WI38 (cell line): ENCODE data around the gene PHF21B.

Source experiments
- H3K4me3 ChIP-seq: 2 replicates; pipeline ENCODE4 v1.5.1; 2011; ENCODE audit warnings: low read depth, mild to moderate bottlenecking, control low read depth, low read length
- TF ChIP-seq, protein P1 (sequence below): IDR thresholded peaks from 2 replicates; pipeline ENCODE4 v1.5.1; 2012; ENCODE audit warnings: low read depth, mild to moderate bottlenecking, control low read depth, low read length

The PHF21B gene

GRCh38 chr22:44850946-44851345 is 158.9 kb downstream of the PHF21B start:
- no peak overlapping the region for H3K4me3 ChIP-seq
- TF ChIP-seq, protein P1, sequence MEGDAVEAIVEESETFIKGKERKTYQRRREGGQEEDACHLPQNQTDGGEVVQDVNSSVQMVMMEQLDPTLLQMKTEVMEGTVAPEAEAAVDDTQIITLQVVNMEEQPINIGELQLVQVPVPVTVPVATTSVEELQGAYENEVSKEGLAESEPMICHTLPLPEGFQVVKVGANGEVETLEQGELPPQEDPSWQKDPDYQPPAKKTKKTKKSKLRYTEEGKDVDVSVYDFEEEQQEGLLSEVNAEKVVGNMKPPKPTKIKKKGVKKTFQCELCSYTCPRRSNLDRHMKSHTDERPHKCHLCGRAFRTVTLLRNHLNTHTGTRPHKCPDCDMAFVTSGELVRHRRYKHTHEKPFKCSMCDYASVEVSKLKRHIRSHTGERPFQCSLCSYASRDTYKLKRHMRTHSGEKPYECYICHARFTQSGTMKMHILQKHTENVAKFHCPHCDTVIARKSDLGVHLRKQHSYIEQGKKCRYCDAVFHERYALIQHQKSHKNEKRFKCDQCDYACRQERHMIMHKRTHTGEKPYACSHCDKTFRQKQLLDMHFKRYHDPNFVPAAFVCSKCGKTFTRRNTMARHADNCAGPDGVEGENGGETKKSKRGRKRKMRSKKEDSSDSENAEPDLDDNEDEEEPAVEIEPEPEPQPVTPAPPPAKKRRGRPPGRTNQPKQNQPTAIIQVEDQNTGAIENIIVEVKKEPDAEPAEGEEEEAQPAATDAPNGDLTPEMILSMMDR: no peak

- no peak overlapping the region for H3K4me3 ChIP-seq
- TF ChIP-seq, protein P1: no peak
These were observed 160.9 kb downstream of the PHF21B start for GRCh38 chr22:44848791-44849420.

- TF ChIP-seq, protein P1: no peak
- no peak overlapping the region for H3K4me3 ChIP-seq
These were observed 161.5 kb downstream of the PHF21B start for GRCh38 chr22:44848296-44848741.

- no peak overlapping the region for H3K4me3 ChIP-seq
- TF ChIP-seq, protein P1: no peak
These were observed 161.9 kb downstream of the PHF21B start for GRCh38 chr22:44847892-44848291.

DNA sequence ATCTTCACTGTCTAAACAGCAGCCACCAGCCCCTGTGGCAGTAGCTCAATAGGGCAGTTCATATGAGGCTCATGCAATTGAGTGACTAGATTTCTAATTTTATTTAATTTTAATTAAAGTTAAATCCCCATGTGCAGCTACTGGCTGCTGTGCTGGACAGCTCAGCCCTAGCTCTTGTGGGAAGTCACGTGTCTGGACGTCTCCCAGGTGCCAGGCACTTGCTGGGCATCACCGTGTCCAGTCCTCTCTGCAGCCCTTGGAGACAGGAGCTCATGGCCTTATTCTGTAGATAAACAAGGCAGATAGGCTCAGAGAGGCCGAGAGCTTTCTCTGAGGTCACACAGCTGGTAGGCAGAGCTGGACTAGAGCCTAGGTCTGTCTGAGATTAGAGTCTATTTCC is 162.4 kb downstream of the PHF21B start:
- TF ChIP-seq, protein P1: no peak
- no peak overlapping the region for H3K4me3 ChIP-seq

GRCh38 chr22:44846726-44847275 is 163.0 kb downstream of the PHF21B start:
- no peak overlapping the region for H3K4me3 ChIP-seq
- TF ChIP-seq, protein P1: no peak
